ENCODE results near the gene DRAXIN. TPM values are rescaled to one million over a fixed set of nuclear protein-coding genes. Genes with fewer than 3 reads are reported as not detected.

The DRAXIN gene
- total RNA-seq, 3 donors from 2014 or later (not counting 1 experiment from before 2014, with no cell fraction given): 10.9 to 24.9 (median 12.1) TPM

- peak overlapping the region; percentile 64 for H3K4me3 Mint-ChIP-seq
- ATAC-seq (no peak), DNase-seq (no peak)
- Histone ChIP-seq H3K4me3 (ENCODE audit: low read length) (no peak overlapping the region), H3K27ac (ENCODE audit: low read length) (no peak overlapping the region), H3K27me3 (ENCODE audit: control insufficient read depth, insufficient read depth, low read length) (no peaks in the 10 kb centered on the region), H3K4me1 (ENCODE audit: control insufficient read depth, insufficient read depth, low read length) (peaks cover 46% of the 10 kb centered on the region), H3K36me3 (ENCODE audit: control insufficient read depth, insufficient read depth, low read length) (no peaks in the 10 kb centered on the region), H3K9me3 (ENCODE audit: control insufficient read depth, insufficient read depth, low read length) (no peaks in the 10 kb centered on the region)
- H3K27ac Mint-ChIP-seq: peak overlapping the region in 1 of 2 donors; percentile 44
- intact Hi-C loops (cut with micrococcal nuclease): loop anchor here (10.0 kb wide), 1 partner anchor 151 kb away; the partner anchor contains the start of genes CLCN6 and MTHFR
- peaks cover 9 to 35% of the 10 kb centered on the region in 2 donors for H3K4me1 Mint-ChIP-seq
- no peaks in the 10 kb centered on the region for H3K36me3 Mint-ChIP-seq
- H3K27me3 Mint-ChIP-seq (ENCODE audit: low read depth in 2 of 2): no peaks in the 10 kb centered on the region
- no peaks in the 10 kb centered on the region for H3K9me3 Mint-ChIP-seq
- WGBS (ENCODE audit: insufficient coverage): 87% methylated on average over 7 of the region's 7 CpGs
- TF ChIP-seq CTCF (IDR thresholded peaks at IDR 0.05): no peak
Observed at GRCh38 chr1:11653861-11654136, 37.7 kb upstream of the DRAXIN start.

- no peaks in the 10 kb centered on the region for H3K36me3 Mint-ChIP-seq
- Histone ChIP-seq H3K36me3 (ENCODE audit: control insufficient read depth, insufficient read depth, low read length) (no peaks in the 10 kb centered on the region), H3K27ac (ENCODE audit: low read length) (no peak within 1 kb of the TSS), H3K27me3 (ENCODE audit: control insufficient read depth, insufficient read depth, low read length) (no peaks in the 10 kb centered on the region), H3K9me3 (ENCODE audit: control insufficient read depth, insufficient read depth, low read length) (no peaks in the 10 kb centered on the region), H3K4me1 (ENCODE audit: control insufficient read depth, insufficient read depth, low read length) (peaks cover 40% of the 10 kb centered on the region), H3K4me3 (ENCODE audit: low read length) (peak within 1 kb of the TSS; percentile 61)
- H3K27me3 Mint-ChIP-seq (ENCODE audit: low read depth in 2 of 2): no peaks in the 10 kb centered on the region
- 12% methylated on average over 91 of the region's 94 CpGs for WGBS (ENCODE audit: insufficient coverage)
- ATAC-seq: peak; percentile 57 to 69 (median 65)
- no peaks in the 10 kb centered on the region for H3K9me3 Mint-ChIP-seq
- peaks cover 9 to 35% of the 10 kb centered on the region in 2 donors for H3K4me1 Mint-ChIP-seq
- DNase-seq: peak; percentile 53 to 77
- intact Hi-C loops (cut with micrococcal nuclease): loop anchor here (10.0 kb wide), 1 partner anchor 150 kb away; the partner anchor contains the start of genes CLCN6 and MTHFR
- peak within 1 kb of the TSS in 1 of 2 donors; percentile 44 for H3K27ac Mint-ChIP-seq
- H3K4me3 Mint-ChIP-seq: peak within 1 kb of the TSS; percentile 76
- no peak for TF ChIP-seq CTCF (IDR thresholded peaks at IDR 0.05)
Observed at GRCh38 chr1:11654137-11654938, 37.2 kb upstream of the DRAXIN start, which contains the start of the genes FBXO2 and FBXO44. FBXO2 (minus strand) TSS chr1:11654429; CDS start chr1:11654340, 89 bp downstream. FBXO44 (plus strand) TSS chr1:11654877; CDS start chr1:11655836, 959 bp downstream.

GRCh38 chr1:11654939-11655808 lies 36.3 kb upstream of the DRAXIN start:
- peak; percentile 4 for ATAC-seq
- Histone ChIP-seq H3K4me3 (ENCODE audit: low read length) (peak overlapping the region; percentile 33), H3K9me3 (ENCODE audit: control insufficient read depth, insufficient read depth, low read length) (no peaks in the 10 kb centered on the region), H3K36me3 (ENCODE audit: control insufficient read depth, insufficient read depth, low read length) (no peaks in the 10 kb centered on the region), H3K27ac (ENCODE audit: low read length) (no peak overlapping the region), H3K4me1 (ENCODE audit: control insufficient read depth, insufficient read depth, low read length) (peaks cover 32% of the 10 kb centered on the region), H3K27me3 (ENCODE audit: control insufficient read depth, insufficient read depth, low read length) (no peaks in the 10 kb centered on the region)
- Mint-ChIP-seq H3K27ac (peak overlapping the region in 1 of 2 donors; percentile 44), H3K36me3 (no peaks in the 10 kb centered on the region), H3K4me1 (peaks cover 9 to 29% of the 10 kb centered on the region in 2 donors), H3K27me3 (ENCODE audit: low read depth in 2 of 2) (no peaks in the 10 kb centered on the region), H3K4me3 (peak overlapping the region; percentile 76), H3K9me3 (no peaks in the 10 kb centered on the region)
- 13% methylated on average over 43 of the region's 45 CpGs for WGBS (ENCODE audit: insufficient coverage)
- no peak for DNase-seq
- intact Hi-C loops (cut with micrococcal nuclease): loop anchor here (10.0 kb wide), 1 partner anchor 150 kb away; the partner anchor contains the start of genes CLCN6 and MTHFR
- TF ChIP-seq CTCF (IDR thresholded peaks at IDR 0.05): no peak
